IPS-18c (cell line): ENCODE results near the gene TACC3.

Experiments
- H3K4me3 ChIP-seq: 2 replicates; pipeline ENCODE4 v1.7.0; 2013; ENCODE audit warnings: low read depth, mild to moderate bottlenecking, low read length, moderate library complexity; ENCODE audit not compliant: insufficient read depth
- H3K9me3 ChIP-seq: one replicate; pipeline ENCODE4 v1.6.1; 2013; ENCODE audit warnings: mild to moderate bottlenecking, low read length, moderate library complexity; ENCODE audit not compliant: control insufficient read depth, insufficient read depth

TACC3 gene

GRCh38 chr4:1787411-1788077, 66.2 kb downstream of the TACC3 start:
- H3K9me3 ChIP-seq, result peaks cover 5% of the 10 kb centered on the region
- H3K4me3 ChIP-seq, result no peak overlapping the region

- Histone ChIP-seq H3K9me3 (peaks cover 5% of the 10 kb centered on the region), H3K4me3 (no peak overlapping the region)
These were observed 67.1 kb downstream of the TACC3 start for GRCh38 chr4:1788254-1788973.

- peaks cover 3% of the 10 kb centered on the region for H3K9me3 ChIP-seq
- no peak overlapping the region for H3K4me3 ChIP-seq
These were observed 68.2 kb downstream of the TACC3 start for GRCh38 chr4:1789552-1789951.

GRCh38 chr4:1790005-1790404, 68.7 kb downstream of the TACC3 start:
- Histone ChIP-seq H3K9me3 (peaks cover 3% of the 10 kb centered on the region), H3K4me3 (no peak overlapping the region)

- Histone ChIP-seq H3K9me3 (no peaks in the 10 kb centered on the region), H3K4me3 (peak overlapping the region; percentile 38; the same call in 1 of the 2 replicates)
These were observed 71.0 kb downstream of the TACC3 start for GRCh38 chr4:1792158-1792831.

GRCh38 chr4:1792832-1793495, 71.6 kb downstream of the TACC3 start, which contains the start of gene FGFR3:
FGFR3 (plus strand) TSS chr4:1793293; CDS start chr4:1793935, 642 bp downstream.
- Histone ChIP-seq H3K4me3 (peak within 1 kb of the TSS; percentile 83), H3K9me3 (no peaks in the 10 kb centered on the region)

GRCh38 chr4:1793496-1793840, 72.1 kb downstream of the TACC3 start:
- Histone ChIP-seq H3K4me3 (peak overlapping the region; percentile 83), H3K9me3 (no peaks in the 10 kb centered on the region)

- no peaks in the 10 kb centered on the region for H3K9me3 ChIP-seq
- peak overlapping the region; percentile 83 for H3K4me3 ChIP-seq
These were observed 72.9 kb downstream of the TACC3 start for GRCh38 chr4:1793940-1794808.
